RPMI7951 (cell line): Measurements from ENCODE around the gene CAMK2B. TPM values are rescaled to one million over a fixed set of nuclear protein-coding genes. Genes with fewer than 3 reads are reported as not detected.

ENCODE experiments used
- DNase-seq: peaks from one replicate; pipeline ENCODE4 v3.0.0-alpha.2; 2012; ENCODE audit warnings: low read depth
- total RNA-seq: library from RNA; depleted of rRNA; stranded (reverse); fragments of >200 nt; shearing (Covaris generic); gene quantifications from 2 replicates; pipeline ENCODE4 v1.2.3, GENCODE V29; 2014

CAMK2B gene
- total RNA-seq, 1 experiment from 2014 or later, result 19.6 TPM

GRCh38 chr7:44232396-44232795 is 93.0 kb downstream of the CAMK2B start:
- DNase-seq, result no peak

DNA sequence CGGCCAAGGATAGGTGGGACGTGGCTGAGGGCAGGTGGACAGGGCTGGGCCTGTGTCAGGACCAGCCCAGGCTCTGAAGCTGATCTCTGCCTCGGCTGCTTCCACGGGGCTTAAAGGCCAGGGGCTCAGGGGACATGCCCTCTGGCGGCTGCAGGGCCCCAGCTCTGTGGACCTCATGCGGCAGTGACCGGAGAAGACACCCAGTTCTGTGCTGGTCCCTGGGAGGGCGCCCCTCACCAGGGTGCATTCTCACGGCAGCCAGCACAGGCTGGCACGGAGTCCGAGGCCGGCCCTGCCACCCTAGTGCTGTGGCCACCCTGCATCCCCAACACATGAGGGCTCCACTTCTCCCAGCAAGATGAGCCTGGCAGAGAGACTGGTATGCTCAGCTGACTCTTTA is 94.3 kb downstream of the CAMK2B start:
- no peak for DNase-seq

DNA sequence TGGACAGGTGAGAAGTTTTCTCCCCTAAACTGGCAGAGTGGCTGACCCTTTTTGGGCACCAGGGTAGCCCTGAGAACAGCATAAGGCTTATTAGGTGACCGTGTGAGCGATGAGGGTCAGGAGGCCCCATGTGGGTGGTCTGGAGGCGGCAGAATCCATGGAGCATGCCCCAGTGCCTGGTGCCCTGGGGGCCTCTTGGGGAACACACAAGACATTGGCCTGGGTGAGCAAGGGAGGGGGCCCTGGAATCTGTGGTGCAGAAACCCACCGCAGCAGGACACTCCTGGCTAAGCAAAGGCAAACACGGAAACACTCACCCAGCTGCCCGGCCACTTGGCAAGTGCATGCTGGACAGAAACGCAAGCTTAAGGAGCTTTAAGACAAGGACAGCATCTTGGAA is 95.1 kb downstream of the CAMK2B start:
- no peak for DNase-seq

- DNase-seq, result no peak
Observed at GRCh38 chr7:44229546-44230105, 95.8 kb downstream of the CAMK2B start.

- no peak for DNase-seq
Observed at GRCh38 chr7:44228571-44229350, 96.6 kb downstream of the CAMK2B start.

DNA sequence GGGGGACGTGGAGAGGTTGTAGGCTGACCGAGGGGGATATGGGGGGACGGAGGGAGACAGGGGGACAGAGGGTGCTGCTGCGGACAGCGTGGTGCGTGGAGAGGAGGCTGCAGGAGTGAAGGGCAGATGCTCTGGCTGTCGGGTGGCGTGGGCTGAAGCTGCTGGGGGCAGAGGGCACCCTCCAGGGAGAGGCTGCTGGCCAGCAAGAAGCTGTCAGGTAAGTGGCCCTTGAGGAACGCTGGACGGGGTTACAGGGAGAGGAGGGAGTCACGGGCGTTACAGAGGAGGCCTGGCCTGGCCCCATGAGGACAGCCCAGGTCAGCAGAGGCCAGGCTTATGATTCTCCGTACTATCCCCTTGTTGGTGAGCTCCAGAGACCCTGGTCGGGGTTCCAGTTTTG is 97.5 kb downstream of the CAMK2B start:
- DNase-seq, result no peak

DNA sequence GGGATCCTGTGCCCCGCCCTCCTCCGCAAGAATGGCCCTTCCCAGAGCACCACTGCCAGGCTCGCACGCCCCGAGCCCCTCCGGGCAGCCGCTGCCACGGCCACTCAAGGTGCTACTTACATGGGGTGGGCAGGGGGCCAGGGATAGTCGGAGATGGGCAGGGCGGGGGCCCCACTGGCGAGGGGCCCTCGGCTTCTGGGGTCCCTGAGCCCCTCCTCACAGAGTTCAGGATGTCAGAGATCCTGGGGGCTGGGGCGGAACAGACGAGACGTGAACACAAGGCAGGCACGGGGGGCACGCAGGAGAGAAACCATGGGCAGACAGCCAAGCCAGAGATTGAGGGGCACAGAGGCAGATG is 99.0 kb downstream of the CAMK2B start:
- DNase-seq, result no peak

DNA sequence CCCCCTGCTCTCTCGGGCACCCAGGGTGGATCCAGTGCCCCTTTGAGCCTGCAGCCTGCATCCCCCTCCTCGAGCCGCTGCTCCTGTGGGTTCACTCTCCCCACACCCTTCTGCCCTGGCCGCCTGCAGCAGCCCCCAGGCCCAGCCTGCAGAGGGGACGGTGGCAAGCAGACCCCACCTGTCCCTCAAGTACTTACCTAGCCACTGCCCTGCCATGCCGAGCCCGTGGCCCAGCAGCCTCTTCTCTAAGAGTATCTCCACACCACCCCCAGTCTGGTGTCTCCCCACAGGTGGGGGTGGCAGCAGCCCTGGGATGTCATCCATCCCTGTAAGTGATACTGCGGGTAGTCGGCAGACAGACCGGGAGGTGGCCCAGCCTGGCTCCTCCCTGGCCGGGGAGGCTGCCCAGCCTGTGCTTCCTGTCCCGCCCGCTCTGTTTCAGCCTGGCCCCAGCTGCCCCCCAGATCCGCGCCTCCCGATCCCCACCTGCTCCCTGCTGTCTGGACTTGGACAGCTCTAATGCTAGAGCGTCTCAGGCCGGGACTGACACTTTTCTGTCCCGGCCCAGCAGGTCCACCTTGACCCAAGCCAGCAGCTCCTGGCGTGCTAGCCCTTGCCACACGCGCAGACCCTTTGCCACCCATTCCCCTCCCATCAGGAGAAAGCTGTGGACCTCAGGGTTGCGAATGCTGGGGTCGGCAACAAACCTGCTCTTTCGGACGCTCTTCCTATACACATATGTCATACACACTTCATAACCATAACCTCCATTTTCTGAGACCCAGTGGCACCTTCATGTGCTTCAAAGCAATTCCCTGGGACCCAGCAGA is 99.6 kb downstream of the CAMK2B start:
- DNase-seq, result no peak

- DNase-seq, result no peak
Observed at GRCh38 chr7:44224974-44225565, 100.3 kb downstream of the CAMK2B start.

DNA sequence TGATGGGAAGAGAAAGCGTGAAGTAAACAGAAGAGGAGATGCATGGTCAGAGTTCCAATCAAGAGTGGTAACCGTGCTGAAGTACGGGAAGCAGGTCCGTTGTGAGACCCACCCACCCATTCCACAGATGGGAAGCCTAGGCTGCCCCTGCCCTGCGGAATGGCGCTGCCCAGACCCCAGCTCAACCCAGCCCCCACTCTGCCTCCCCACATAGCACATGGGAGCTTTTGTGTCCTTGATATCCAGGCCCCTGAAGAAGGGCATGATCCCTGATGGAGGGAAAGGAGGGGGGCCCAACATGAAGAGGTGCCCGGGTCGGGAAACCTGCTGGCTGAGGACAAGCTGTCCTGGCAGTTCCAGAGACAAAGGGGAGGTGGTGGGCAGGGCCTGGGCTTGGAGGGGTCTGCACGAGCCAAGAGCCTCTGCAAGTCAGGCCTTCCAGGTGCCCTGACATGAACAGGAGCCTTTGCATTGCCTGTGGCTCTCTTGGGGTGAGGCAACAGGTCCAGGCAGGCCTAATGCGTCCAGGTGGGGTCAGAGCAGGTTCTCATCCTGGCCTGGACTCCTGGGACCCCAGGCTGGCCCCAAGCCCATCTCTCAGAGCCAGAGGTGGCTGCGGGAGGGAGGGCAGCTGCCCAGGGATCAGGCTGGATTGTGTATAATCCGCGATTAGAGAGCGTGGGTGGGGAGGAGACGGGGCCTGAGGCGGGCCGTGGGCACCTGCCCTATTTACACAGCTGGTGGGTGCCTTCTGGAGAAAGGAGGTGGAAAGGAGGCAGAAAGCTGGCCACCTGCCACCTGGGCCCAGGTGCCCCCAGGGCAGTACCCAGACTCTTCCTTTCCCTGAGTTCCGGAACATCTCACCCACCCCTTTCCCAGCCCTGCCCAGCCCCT is 101.1 kb downstream of the CAMK2B start:
- DNase-seq, result no peak

GRCh38 chr7:44223362-44224079 is 101.9 kb downstream of the CAMK2B start:
- no peak for DNase-seq

DNA sequence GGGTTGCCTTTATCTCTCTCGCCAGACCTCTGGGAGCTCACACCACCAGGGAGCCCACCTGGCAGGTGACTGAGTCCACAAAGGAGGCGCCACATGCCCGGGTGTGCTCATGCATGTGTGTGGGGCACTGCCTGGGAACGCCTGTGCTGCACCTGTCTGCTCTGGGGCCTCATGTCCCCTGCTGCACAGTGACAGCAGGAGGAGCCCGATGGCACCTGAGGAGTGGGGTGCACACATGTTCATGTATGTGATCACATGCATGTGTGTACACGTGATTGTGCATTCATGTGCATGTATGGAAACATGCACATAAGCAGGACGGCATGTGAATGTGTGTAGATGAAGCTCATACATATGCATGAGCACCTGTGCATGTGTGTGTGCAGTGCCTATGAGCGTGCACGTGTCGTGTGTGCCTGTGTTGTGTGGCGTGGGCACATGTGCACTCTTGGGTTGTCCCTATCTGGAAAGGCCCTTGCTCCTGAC is 102.6 kb downstream of the CAMK2B start:
- no peak for DNase-seq

DNA sequence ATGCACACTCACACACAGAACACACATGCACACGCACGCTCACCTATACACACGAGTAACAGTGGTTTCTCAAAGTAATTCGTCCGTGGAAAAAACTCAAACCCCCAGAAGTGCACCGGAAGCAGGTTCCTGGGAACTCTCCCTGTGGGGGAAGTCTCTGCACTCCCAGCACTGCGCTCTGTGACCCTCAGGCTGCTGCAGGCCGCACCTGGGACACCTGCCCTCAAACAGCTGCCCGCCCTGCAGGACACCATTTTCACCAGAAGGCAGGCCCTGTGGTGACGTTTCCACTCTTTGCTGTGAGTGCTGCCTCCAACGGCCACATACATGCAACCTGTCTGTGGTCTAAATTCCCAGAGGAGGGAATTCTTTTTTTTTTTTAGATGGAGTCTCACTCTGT is 103.3 kb downstream of the CAMK2B start:
- no peak for DNase-seq

- DNase-seq, result peak; percentile 35
Observed at GRCh38 chr7:44221231-44221791, 104.1 kb downstream of the CAMK2B start.

DNA sequence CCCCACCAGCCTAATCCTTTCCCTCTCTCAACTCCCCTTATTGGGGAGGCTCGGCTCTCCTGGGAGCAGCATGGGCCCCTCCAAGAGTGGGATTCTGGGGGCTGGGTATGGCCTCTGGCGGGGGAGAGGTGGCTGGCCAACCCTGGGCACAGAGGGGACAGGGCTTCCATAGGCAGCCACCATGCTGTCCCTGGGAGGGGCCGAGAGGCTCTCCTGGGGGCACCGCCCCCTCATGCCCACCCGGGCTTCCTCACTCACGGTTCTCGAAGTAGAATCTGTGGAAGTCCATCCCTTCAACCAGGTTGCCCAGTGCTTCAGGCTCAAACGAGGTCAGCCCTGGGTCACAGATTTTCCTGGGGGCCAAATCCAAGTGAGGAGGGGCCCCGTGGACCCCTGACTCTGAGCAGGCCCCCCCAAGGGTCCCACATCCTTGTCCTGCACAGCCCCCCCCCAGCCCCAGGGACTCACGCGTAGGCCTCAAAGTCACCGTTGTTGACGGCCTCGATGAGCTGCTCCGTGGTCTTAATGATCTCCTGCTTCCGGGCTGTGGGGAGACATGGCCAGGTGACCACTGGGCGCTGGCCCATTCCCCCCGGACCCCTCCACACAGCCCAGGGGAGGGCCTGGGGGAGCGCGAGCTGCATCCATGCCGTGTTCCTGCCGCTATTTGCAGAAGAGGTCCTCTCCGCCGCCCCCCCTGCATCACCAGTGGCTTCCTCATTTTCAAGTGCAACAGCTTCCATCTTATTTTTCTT is 104.9 kb downstream of the CAMK2B start:
- no peak for DNase-seq

GRCh38 chr7:44220046-44220357 is 105.4 kb downstream of the CAMK2B start:
- DNase-seq, result no peak

DNA sequence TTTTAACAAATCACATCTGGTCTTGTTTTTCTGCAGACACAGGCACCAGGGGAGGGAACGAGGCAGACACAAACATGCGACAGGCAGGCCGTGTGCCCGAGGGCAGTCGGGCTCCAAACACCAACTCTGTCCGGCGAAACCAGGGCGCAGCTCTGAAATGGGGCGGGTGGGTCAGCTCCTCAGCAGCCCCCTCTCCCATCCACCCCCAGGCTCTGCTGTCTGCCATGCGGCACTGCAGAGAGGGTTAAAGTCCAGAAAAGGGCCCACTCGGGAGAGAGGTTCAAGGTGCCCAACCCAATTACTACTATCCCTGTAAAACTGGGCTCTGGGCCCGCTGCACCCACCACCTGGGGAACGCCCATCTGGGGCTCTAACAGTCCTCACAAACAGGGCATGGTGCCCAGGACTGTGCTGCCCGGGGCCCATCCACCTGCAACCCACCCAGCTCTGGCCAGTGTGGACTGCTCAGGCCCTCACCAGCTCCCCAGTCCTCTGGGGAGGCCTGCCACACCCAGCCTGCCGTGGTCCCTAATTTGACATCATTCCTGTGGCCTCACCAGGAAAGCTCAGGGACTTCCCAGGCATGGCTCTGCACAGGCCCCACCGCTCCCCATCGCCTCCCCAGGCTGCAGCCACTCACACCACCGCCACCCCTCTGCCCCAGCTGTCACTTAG is 105.9 kb downstream of the CAMK2B start:
- DNase-seq, result no peak

DNA sequence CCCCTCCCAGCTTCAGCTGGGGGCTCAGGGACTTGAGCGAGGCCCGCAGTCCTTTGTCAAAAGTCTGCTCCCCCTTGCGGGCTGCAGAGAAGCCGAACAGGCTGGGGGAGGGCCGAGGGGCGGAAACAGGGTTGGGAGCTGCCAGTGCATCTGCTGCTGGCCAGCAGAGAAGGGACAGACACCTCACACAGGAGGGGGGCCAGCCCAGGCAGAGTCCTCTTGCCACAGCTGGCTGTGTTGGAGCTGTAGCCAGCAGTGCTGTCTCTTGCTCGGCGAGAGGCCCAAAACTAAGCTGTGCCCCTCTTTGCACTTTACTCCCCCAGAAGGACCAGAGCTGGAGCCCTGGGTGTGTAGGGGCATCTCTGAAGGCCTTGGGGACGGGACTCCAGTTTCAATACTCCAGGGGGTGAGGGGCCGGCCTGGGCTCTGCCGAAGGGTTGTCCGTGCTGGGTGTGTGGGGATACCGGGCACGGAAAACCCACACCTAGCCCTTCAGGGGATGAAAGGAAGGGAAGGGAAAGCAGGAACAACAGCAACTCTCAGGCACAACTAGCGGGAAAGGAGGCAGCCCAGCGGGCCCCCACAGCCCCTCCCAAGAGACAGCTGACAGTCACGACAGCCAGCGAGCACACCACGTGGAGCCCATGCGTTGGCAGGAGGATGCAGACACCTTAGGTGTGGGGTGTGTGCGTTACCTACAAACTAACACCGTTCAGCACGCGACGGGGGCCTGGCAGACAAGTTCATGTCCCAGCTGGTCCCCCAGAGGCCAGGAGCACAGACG is 106.8 kb downstream of the CAMK2B start:
- no peak for DNase-seq
